Hepatocyte (in vitro differentiated cells): Measurements from ENCODE around the gene ATP13A3. TPM values are rescaled to one million over a fixed set of nuclear protein-coding genes. Genes with fewer than 3 reads are reported as not detected.
A peak's percentile ranks its signal among the peaks of the same experiment; 100 is the strongest.

ENCODE experiments used
- DNase-seq: peaks from one replicate; pipeline ENCODE4 v3.0.0-alpha.2; 2016; ENCODE audit warnings: low spot score
- H2AFZ ChIP-seq: fragments of 200-600 bp; sonication (generic); 2 replicates; pipeline ENCODE4 v1.6.0; 2016; ENCODE audit warnings: antibody characterized with exemption, mild to moderate bottlenecking
- H3K27ac ChIP-seq: fragments of 200-600 bp; sonication (generic); 2 replicates; pipeline ENCODE4 v1.5.1; 2016; ENCODE audit warnings: mild to moderate bottlenecking
- H3K27me3 ChIP-seq: fragments of 200-600 bp; sonication (generic); 2 replicates; pipeline ENCODE4 v1.6.1; 2016
- H3K36me3 ChIP-seq: fragments of 200-600 bp; sonication (generic); replicated peaks from 2 replicates; pipeline ENCODE4 v1.5.1; 2016; ENCODE audit warnings: low read depth; ENCODE audit not compliant: insufficient read depth
- H3K4me1 ChIP-seq: fragments of 200-600 bp; sonication (generic); 2 replicates; pipeline ENCODE4 v1.5.1; 2016; ENCODE audit warnings: mild to moderate bottlenecking, moderate library complexity; ENCODE audit not compliant: insufficient read depth
- H3K4me2 ChIP-seq: fragments of 200-600 bp; sonication (generic); 2 replicates; pipeline ENCODE4 v1.6.0; 2016
- H3K4me3 ChIP-seq: fragments of 200-600 bp; sonication (generic); 2 replicates; pipeline ENCODE4 v1.5.1; 2016; ENCODE audit warnings: mild to moderate bottlenecking
- H3K79me2 ChIP-seq: fragments of 200-600 bp; sonication (generic); 2 replicates; pipeline ENCODE4 v1.6.0; 2017; ENCODE audit warnings: mild to moderate bottlenecking
- H3K9me2 ChIP-seq: fragments of 200-600 bp; sonication (generic); replicated peaks from 2 replicates; pipeline ENCODE4 v1.6.0; 2017; ENCODE audit warnings: mild to moderate bottlenecking; ENCODE audit not compliant: insufficient read depth
- H3K9me3 ChIP-seq: fragments of 200-600 bp; sonication (generic); 2 replicates; pipeline ENCODE4 v1.5.1; 2016; ENCODE audit warnings: low read depth, mild to moderate bottlenecking
- H4K20me1 ChIP-seq: fragments of 200-600 bp; sonication (generic); 2 replicates; pipeline ENCODE4 v1.6.0; 2016; ENCODE audit warnings: mild to moderate bottlenecking; ENCODE audit not compliant: insufficient read depth, poor library complexity, severe bottlenecking
- CTCF ChIP-seq: fragments of 200-600 bp; sonication (generic); IDR thresholded peaks from 2 replicates; pipeline ENCODE4 v1.5.1; 2016; ENCODE audit warnings: antibody characterized with exemption, mild to moderate bottlenecking; ENCODE audit not compliant: poor library complexity
- EZH2 ChIP-seq: fragments of 200-600 bp; sonication (generic); IDR thresholded peaks from 2 replicates; pipeline ENCODE4 v1.6.1; 2016; ENCODE audit warnings: antibody characterized with exemption, mild to moderate bottlenecking, borderline replicate concordance
- EZH2phosphoT487 ChIP-seq: fragments of 200-600 bp; sonication (generic); IDR thresholded peaks from one replicate; pipeline ENCODE4 v1.6.1; 2018; ENCODE audit warnings: antibody characterized with exemption, mild to moderate bottlenecking, low read depth, moderate library complexity; ENCODE audit not compliant: unreplicated experiment, severe bottlenecking
- WGBS: methylation state at CpG from one replicate; pipeline ENCODE4 v1.1.6; 2016; ENCODE audit warnings: low lambda C conversion rate; ENCODE audit errors: missing lambda C conversion rate; 5-methylcytosine and 5-hydroxymethylcytosine counted together
- polyA plus RNA-seq: library from polyadenylated mRNA; unstranded; fragments of >200 nt; fragmentation: Nextera tagmentation; extraction: Ambion mirVana; gene quantifications from 2 replicates; pipeline ENCODE4 v1.2.1, GENCODE V29; 2016
- total RNA-seq: library from RNA; depleted of rRNA; stranded (reverse); fragments of >200 nt; gene quantifications from 2 replicates; pipeline ENCODE4 v1.2.3, GENCODE V29; 2014

ATP13A3 gene
- total and polyA plus RNA-seq, 2 experiments from 2014 or later: 18.3 to 131 TPM

- no peak for DNase-seq
- H3K79me2 ChIP-seq: no peaks in the 10 kb centered on the region
- TF ChIP-seq EZH2: no peak
- TF ChIP-seq CTCF: no peak
- no peak for TF ChIP-seq EZH2phosphoT487
- no peak overlapping the region for H3K4me2 ChIP-seq
- no peaks in the 10 kb centered on the region for H4K20me1 ChIP-seq
- H3K9me2 ChIP-seq: no peaks in the 10 kb centered on the region
- no peak overlapping the region for H2AFZ ChIP-seq
- H3K9me3 ChIP-seq: no peaks in the 10 kb centered on the region
- peaks cover 20% of the 10 kb centered on the region for H3K4me1 ChIP-seq
- no peak overlapping the region for H3K27ac ChIP-seq
- H3K36me3 ChIP-seq: no peaks in the 10 kb centered on the region
- H3K4me3 ChIP-seq: no peak overlapping the region
- peaks cover 16% of the 10 kb centered on the region for H3K27me3 ChIP-seq
- 96% methylated on average over 6 of the region's 6 CpGs for WGBS
These were observed 121.3 kb downstream of the ATP13A3 start for GRCh38 chr3:194365526-194365925.

GRCh38 chr3:194364652-194365434 is 122.0 kb downstream of the ATP13A3 start:
- peak; percentile 44 for DNase-seq
- Histone ChIP-seq H4K20me1 (no peaks in the 10 kb centered on the region), H3K27ac (no peak overlapping the region), H3K4me2 (peak overlapping the region; percentile 47), H3K9me2 (no peaks in the 10 kb centered on the region), H3K79me2 (no peaks in the 10 kb centered on the region), H2AFZ (no peak overlapping the region), H3K4me3 (no peak overlapping the region), H3K36me3 (no peaks in the 10 kb centered on the region), H3K27me3 (peaks cover 12% of the 10 kb centered on the region), H3K9me3 (no peaks in the 10 kb centered on the region), H3K4me1 (peaks cover 19% of the 10 kb centered on the region)
- WGBS: 43% methylated on average over 20 of the region's 20 CpGs
- no peak for TF ChIP-seq EZH2phosphoT487
- no peak for TF ChIP-seq EZH2
- no peak for TF ChIP-seq CTCF

- Histone ChIP-seq H3K27ac (no peak overlapping the region), H4K20me1 (no peaks in the 10 kb centered on the region), H3K9me3 (no peaks in the 10 kb centered on the region), H2AFZ (no peak overlapping the region), H3K79me2 (no peaks in the 10 kb centered on the region), H3K4me2 (no peak overlapping the region), H3K4me3 (no peak overlapping the region), H3K36me3 (no peaks in the 10 kb centered on the region), H3K27me3 (peaks cover 6% of the 10 kb centered on the region), H3K4me1 (peaks cover 18% of the 10 kb centered on the region), H3K9me2 (no peaks in the 10 kb centered on the region)
- 79% methylated on average over 3 of the region's 3 CpGs for WGBS
- TF ChIP-seq CTCF: no peak
- no peak for TF ChIP-seq EZH2
- no peak for TF ChIP-seq EZH2phosphoT487
- no peak for DNase-seq
These were observed 122.5 kb downstream of the ATP13A3 start for GRCh38 chr3:194364314-194364651.
